HCT116 (cell line): ENCODE results near the gene NDUFB2. TPM values are rescaled to one million over a fixed set of nuclear protein-coding genes. Genes with fewer than 3 reads are reported as not detected.
A peak's percentile ranks its signal among the peaks of the same experiment; 100 is the strongest.

Experiments
- ATAC-seq: fragments of 200-7000 bp; cut with Tn5 transposase; 2 replicates; pipeline ENCODE4 v1.9.1; 2020; ENCODE audit warnings: mild to moderate bottlenecking, moderate library complexity
- BruUV-seq: library from RNA; stranded (reverse); fragments of 400-500 nt; replicated peaks from 2 replicates; lab custom pipeline; 2021; lab: Mats Ljungman, UMichigan
- CTCF ChIA-PET: fragments of 300-600 bp; sonication (Branson Sonifier 250); formaldehyde crosslinking; loops from one replicate; lab custom pipeline; 2021; ENCODE audit warnings: antibody characterized with exemption; lab: Charles Lee
- POLR2A ChIA-PET: fragments of 300-600, 350-600 bp; sonication (Branson Sonifier 250); formaldehyde crosslinking; loops from one replicate; lab custom pipeline; 2021; ENCODE audit warnings: antibody characterized with exemption; lab: Charles Lee
- RAD21 ChIA-PET, 2 experiments: fragments of 300-600 bp; sonication (Branson Sonifier 250); formaldehyde crosslinking; loops; one replicate each; lab custom pipeline; 2023; ENCODE audit warnings: low total read pairs in 2 of 2; ENCODE audit not compliant: uncharacterized antibody in 2 of 2, unreplicated experiment in 2 of 2, low non-redundant PET in 1 of 2; lab: Charles Lee
- DNase-seq: peaks from one replicate; pipeline ENCODE4 v3.0.0-alpha.2; 2010; ENCODE audit warnings: low read depth, low spot score
- H2AFZ ChIP-seq: fragments of 200-600 bp; shearing (Covaris generic), sonication (generic); 2 replicates; pipeline ENCODE4 v1.6.1; 2017; ENCODE audit warnings: low read depth, mixed run types, mixed read lengths, antibody characterized with exemption, low read length; ENCODE audit not compliant: poor library complexity, severe bottlenecking
- H3K27ac ChIP-seq: 2 replicates; pipeline ENCODE4 v1.5.1; 2012; ENCODE audit warnings: low read depth, low read length
- H3K27me3 ChIP-seq: fragments of 200-600 bp; sonication (generic); 2 replicates; pipeline ENCODE4 v1.6.1; 2016; ENCODE audit warnings: mixed run types, low read length, mixed read lengths; ENCODE audit not compliant: insufficient read depth
- H3K36me3 ChIP-seq, 2 experiments: fragments of 200-500 bp in 1 of 2; fragments of 200-600 bp in 1 of 2; sonication (Bioruptor generic) in 1 of 2; sonication (generic) in 1 of 2; 2 replicates each; pipeline versions ENCODE4 v1.5.1 to v1.6.1; 2014 to 2016; ENCODE audit warnings: low read length in 2 of 2, inconsistent platforms in 1 of 2, mixed read lengths in 1 of 2, mixed run types in 1 of 2; ENCODE audit not compliant: insufficient read depth in 2 of 2, control insufficient read depth in 1 of 2
- H3K4me1 ChIP-seq, 2 experiments: fragments of 200-600 bp in 1 of 2; sonication (generic) in 1 of 2; 2 replicates each; pipeline versions ENCODE4 v1.5.1 to v1.6.1; 2012 to 2017; ENCODE audit warnings: low read length in 2 of 2, inconsistent platforms in 1 of 2, mild to moderate bottlenecking in 1 of 2, mixed read lengths in 1 of 2, mixed run types in 1 of 2, moderate library complexity in 1 of 2; ENCODE audit not compliant: insufficient read depth in 2 of 2, control insufficient read depth in 1 of 2
- H3K4me2 ChIP-seq: fragments of 200-600 bp; sonication (generic); 2 replicates; pipeline ENCODE4 v1.6.1; 2017; ENCODE audit warnings: mixed run types, low read length, mixed read lengths
- H3K4me3 ChIP-seq, 2 experiments: fragments of 200-600 bp in 1 of 2; sonication (generic) in 1 of 2; replicated peaks in 1 of 2; 2 replicates each; pipeline ENCODE4 v1.5.1; 2011 to 2016; ENCODE audit warnings: low read length in 2 of 2, control low read depth in 1 of 2, low read depth in 1 of 2, mild to moderate bottlenecking in 1 of 2, mixed read lengths in 1 of 2, mixed run types in 1 of 2
- H3K79me2 ChIP-seq: fragments of 200-600 bp; sonication (generic); 2 replicates; pipeline ENCODE4 v1.6.1; 2017; ENCODE audit warnings: mild to moderate bottlenecking, mixed run types, low read length, moderate library complexity, mixed read lengths; ENCODE audit not compliant: insufficient read depth
- H3K9ac ChIP-seq: fragments of 200-600 bp; sonication (generic); 2 replicates; pipeline ENCODE4 v1.6.1; 2016; ENCODE audit warnings: low read length, mixed read lengths
- H3K9me2 ChIP-seq: fragments of 200-600 bp; sonication (generic), shearing (Covaris generic); 2 replicates; pipeline ENCODE4 v1.6.1; 2017; ENCODE audit warnings: mixed run types, mild to moderate bottlenecking, moderate library complexity; ENCODE audit not compliant: insufficient read depth
- H3K9me3 ChIP-seq, 2 experiments: fragments of 200-500 bp in 1 of 2; fragments of 200-600 bp in 1 of 2; sonication (Bioruptor generic) in 1 of 2; sonication (generic) in 1 of 2; 2 replicates each; pipeline ENCODE4 v1.6.1; 2014 to 2017; ENCODE audit warnings: low read length in 2 of 2, mixed read lengths in 2 of 2, inconsistent platforms in 1 of 2, low read depth in 1 of 2, mild to moderate bottlenecking in 1 of 2, mixed run types in 1 of 2, moderate library complexity in 1 of 2; ENCODE audit not compliant: control insufficient read depth in 1 of 2, insufficient read depth in 1 of 2
- H4K20me1 ChIP-seq: fragments of 200-600 bp; sonication (generic), shearing (Covaris generic); 2 replicates; pipeline ENCODE4 v1.6.1; 2017; ENCODE audit warnings: mixed run types, mild to moderate bottlenecking, moderate library complexity; ENCODE audit not compliant: insufficient read depth
- MAX ChIP-seq: IDR thresholded peaks from 2 replicates; pipeline ENCODE4 v1.6.1; 2012
- POLR2A ChIP-seq: IDR thresholded peaks from 2 replicates; pipeline ENCODE4 v1.7.0; 2011; ENCODE audit warnings: borderline replicate concordance; ENCODE audit not compliant: insufficient read depth, insufficient read length; ENCODE audit errors: extremely low read depth
- POLR2AphosphoS5 ChIP-seq: IDR thresholded peaks from 2 replicates; pipeline ENCODE4 v1.6.1; 2011; ENCODE audit warnings: mild to moderate bottlenecking, low read depth, low read length, moderate library complexity
- SIN3A ChIP-seq: IDR thresholded peaks from 2 replicates; pipeline ENCODE4 v1.6.1; 2012; ENCODE audit warnings: low read depth
- SP1 ChIP-seq: IDR thresholded peaks from 2 replicates; pipeline ENCODE4 v1.6.1; 2012; ENCODE audit warnings: low read depth
- TCF7L2 ChIP-seq: IDR thresholded peaks from 2 replicates; pipeline ENCODE4 v1.7.0; 2011; ENCODE audit warnings: borderline replicate concordance, inconsistent platforms; ENCODE audit not compliant: insufficient read depth, insufficient read length; ENCODE audit errors: extremely low read depth
- YY1 ChIP-seq: IDR thresholded peaks from 2 replicates; pipeline ENCODE4 v1.6.1; 2011; ENCODE audit warnings: low read length, low read depth, moderate library complexity, mild to moderate bottlenecking; ENCODE audit not compliant: insufficient replicate concordance; ENCODE audit errors: extremely low read depth
- ZBTB33 ChIP-seq: IDR thresholded peaks from 2 replicates; pipeline ENCODE4 v1.6.1; 2011; ENCODE audit warnings: mild to moderate bottlenecking, low read length, moderate library complexity; ENCODE audit not compliant: insufficient replicate concordance; ENCODE audit errors: extremely low read depth
- ZFX ChIP-seq: fragments of 450-650 bp; IDR thresholded peaks from 2 replicates; pipeline ENCODE4 v1.6.1; 2017
- intact Hi-C: fragments of 100-400 bp; cut with micrococcal nuclease; formaldehyde crosslinking; loops from 2 replicates; pipeline ENCODE4 v1.10.0; 2022
- total RNA-seq: library from RNA; stranded (reverse); gene quantifications from one replicate; pipeline ENCODE4 v1.2.1, GENCODE V29; 2021; ENCODE audit not compliant: unreplicated experiment

Gene NDUFB2
- total RNA-seq, 1 experiment from 2014 or later = 143 TPM

GRCh38 chr7:140673063-140673773 is 23.3 kb upstream of the NDUFB2 start:
- peak overlapping the region; percentile 52 to 66 for H3K4me3 ChIP-seq
- peaks cover 9 to 27% of the 10 kb centered on the region in 2 experiments for H3K4me1 ChIP-seq
- no peaks in the 10 kb centered on the region for H3K9me2 ChIP-seq
- peak overlapping the region; percentile 59 for H3K9ac ChIP-seq
- peak overlapping the region; percentile 87 for H3K27ac ChIP-seq
- no peaks in the 10 kb centered on the region for H3K27me3 ChIP-seq
- TF ChIP-seq POLR2AphosphoS5 = peak; percentile 55; the same call in 1 of the 2 replicates
- TF ChIP-seq SIN3A = peak; percentile 38; the same call in 1 of the 2 replicates
- TF ChIP-seq ZFX = peak; percentile 96
- TF ChIP-seq MAX = peak; percentile 48; the same call in 1 of the 2 replicates
- TF ChIP-seq TCF7L2 = peak; percentile 51
- TF ChIP-seq SP1 = no peak
- TF ChIP-seq POLR2A = peak; percentile 25
- no peak for TF ChIP-seq ZBTB33
- no peak for TF ChIP-seq YY1
- intact Hi-C loops = loop anchor here (5.0 kb wide), 1 partner anchor 859 kb away; no protein-coding TSS in a partner anchor
- no peaks in the 10 kb centered on the region for H3K9me3 ChIP-seq
- peak overlapping the region; percentile 97 for H3K4me2 ChIP-seq
- DNase-seq = no peak
- peak; percentile 78 for ATAC-seq
- no peaks in the 10 kb centered on the region for H4K20me1 ChIP-seq
- CTCF ChIA-PET = interaction anchor here (0.8 to 1.0 kb wide), 2 partner anchors 138 to 155 kb away, joined by 3 read pairs; no protein-coding TSS in a partner anchor
- RAD21 ChIA-PET = interaction anchor here in 1 of 2 experiments (0.7 kb wide), 1 partner anchor 104 kb away, joined by 4 read pairs; no protein-coding TSS in a partner anchor
- no peaks in the 10 kb centered on the region for H3K79me2 ChIP-seq
- POLR2A ChIA-PET = interaction anchor here (1.2 kb wide), 1 partner anchor 19 kb away, joined by 3 read pairs; no protein-coding TSS in a partner anchor
- H3K36me3 ChIP-seq = no peaks in the 10 kb centered on the region
- peak overlapping the region; percentile 35 for H2AFZ ChIP-seq
- BruUV-seq = no TSS peak
